ENCODE measurements around the gene VEPH1.

Gene VEPH1

DNA sequence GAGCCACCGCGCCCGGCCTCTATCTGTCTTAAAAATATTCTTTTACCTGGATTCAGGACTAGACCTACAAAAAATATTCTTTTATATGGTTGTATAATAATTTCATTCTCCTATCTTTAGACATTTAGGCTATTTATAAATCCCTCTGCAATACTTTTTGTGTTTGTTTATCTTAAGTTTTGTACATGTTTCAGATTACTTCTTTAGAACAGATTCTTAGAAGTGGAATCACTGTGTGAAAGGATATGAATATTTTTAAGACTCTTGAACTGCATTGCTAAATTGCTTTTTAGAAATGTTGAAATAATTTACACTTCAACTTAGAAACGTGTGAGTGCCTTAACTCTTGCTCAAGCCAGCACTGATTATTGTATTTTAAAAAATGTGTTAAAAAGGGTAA lies 197.8 kb downstream of the VEPH1 start:
- DNase-seq (ENCODE audit: low read depth) = no peak

DNA sequence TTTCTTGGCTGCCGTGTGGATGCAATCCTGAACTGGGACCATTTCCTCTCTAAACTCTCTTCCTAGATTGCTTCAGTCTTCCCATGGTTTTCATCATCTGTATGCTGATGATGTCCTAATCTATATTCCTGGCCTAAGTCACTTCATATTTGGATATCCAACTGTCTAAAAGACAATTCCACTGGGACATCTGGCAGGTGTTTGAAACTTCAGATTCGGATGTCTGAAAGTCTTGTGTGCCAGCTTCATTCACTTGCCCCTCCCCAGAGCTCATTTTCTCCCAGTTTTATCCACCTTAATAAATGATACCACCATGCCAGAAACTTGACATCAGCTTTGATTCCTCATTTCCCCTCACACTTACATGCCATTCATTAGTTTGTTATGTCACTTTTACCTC lies 201.5 kb downstream of the VEPH1 start:
- DNase-seq (ENCODE audit: low read depth) = no peak

DNA sequence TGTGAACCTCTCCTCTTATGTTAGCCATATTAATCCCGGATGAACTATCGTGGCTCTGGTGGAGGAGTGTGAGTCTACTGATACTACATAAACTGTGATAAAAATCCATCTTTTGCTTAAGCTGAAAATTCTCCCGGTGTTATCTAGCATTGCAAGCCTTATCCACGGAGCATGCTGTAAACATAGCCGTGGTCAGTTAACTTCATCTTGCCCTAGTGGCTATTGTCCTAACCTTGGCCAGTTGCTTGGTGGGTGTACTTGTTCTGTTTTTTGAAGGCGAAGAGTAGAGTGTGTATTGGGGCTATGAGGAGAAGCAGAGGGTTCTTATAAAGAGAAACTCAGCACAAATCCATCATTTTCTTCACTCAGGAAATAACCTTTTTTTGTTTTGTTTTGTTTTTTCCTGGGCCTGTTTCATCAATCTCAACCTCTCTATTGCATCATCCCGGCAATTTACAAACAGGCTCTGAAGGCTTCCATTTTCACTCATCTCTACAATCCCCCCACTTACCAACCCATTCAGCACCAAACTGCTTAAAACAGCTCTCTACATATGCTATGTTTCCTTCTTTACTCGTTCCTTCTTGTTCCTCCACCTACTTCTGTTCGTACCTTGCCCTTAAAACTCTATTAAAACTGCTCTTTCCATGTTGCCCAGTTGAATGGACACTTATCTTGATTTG lies 202.1 kb downstream of the VEPH1 start:
- DNase-seq (ENCODE audit: low read depth) = peak; percentile 59

DNA sequence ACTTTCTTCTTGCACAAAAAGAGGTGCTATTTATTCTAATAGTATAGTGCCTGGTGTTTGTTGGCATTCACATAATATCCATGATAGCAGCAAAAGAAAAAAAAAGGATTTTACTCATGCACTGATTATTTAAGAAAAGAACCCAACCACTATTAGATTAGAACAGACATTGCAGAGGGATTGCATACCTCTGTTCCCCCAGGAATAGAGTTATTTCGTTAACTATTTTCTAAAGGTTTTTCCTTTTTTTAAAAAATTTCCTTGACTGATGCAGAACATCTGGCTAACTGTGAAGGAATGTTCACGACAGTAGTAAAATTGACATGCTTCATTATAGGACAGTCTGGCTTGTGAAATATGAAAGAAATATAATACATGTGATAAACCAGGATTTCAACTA lies 203.1 kb downstream of the VEPH1 start:
- no peak for DNase-seq (ENCODE audit: low read depth)

DNA sequence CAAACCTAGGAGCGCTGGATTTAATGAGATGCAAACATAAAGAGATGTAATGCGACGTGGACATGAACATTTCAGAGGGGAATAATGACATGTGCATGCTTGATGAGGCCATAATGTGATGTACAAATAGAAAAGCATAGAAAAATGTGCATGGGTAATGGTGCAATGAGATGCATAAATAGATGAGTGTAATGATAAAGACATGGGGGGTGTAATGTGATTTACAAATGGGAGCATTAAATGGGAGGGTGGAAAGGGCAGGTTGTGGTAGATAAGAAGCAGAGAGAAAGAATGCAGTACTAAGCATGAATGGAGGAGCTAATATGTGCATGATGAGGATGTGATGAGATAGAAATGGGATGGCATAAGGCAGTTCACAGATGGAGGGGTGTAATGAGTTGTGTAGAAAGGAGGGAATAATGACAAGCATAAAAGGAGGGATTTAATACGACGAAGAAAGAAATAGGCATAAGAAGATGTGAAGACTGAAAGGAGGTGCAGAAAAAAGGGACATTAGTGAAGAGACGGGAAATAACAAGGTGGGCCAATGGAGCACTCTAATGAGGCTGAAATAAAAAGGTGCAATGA lies 205.8 kb downstream of the VEPH1 start:
- peak; percentile 56 for DNase-seq (ENCODE audit: low read depth)

DNA sequence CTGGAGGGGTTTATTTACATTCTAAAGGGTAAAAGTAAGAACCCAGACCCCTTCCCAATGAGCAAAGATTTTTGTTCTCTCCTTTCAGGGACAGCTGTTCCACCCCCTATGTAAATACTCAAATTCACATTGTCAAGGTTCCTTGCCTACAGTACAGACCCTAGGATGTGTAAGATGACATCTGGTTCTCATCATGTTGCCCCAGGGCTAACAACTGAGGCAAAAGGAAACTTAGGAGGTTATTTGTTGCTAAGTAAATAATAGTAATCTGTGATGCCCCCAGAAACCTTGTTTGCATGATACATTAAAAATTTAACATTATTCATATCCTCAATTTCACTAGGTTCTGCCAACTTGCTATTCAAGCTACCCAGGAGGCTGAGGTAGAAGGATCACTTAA lies 208.3 kb downstream of the VEPH1 start:
- no peak for DNase-seq (ENCODE audit: low read depth)

DNA sequence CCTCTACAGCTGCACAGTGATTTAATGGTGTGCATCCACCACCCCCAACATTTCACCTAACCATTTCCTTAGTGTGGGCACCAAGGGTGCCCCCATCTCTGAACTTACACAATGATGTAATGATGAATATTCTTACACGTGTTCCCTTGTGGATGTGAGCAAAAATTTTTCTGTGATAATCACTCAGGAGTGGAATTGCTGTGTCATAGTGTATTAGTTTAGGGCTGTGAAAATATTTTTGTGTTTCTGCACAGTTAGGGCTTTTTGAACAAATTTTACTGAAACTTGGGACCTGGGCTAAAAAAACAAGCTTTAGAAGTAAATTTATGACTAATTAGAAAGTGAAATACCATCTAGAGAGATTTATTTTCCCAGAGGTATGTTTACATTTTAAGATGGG lies 208.7 kb downstream of the VEPH1 start:
- DNase-seq (ENCODE audit: low read depth) = peak; percentile 37

DNA sequence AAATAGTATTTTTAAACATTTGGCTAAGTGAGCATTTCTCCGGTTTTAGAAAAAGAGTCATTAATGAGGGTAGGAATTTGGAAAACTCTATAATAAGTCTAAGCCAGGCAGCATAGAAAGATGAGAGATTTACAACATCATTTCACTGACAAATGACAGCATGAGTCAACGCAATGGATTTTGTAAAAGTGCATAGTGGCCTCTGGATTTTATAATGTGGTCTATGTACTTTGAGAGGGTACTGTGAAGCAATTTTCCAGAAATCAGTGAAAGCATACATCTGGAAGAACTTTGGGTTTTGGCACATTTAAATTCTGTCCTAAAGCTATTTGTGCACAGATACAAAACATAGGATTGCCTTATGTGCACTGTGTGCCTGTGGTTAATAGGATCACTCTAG lies 212.4 kb downstream of the VEPH1 start:
- peak; percentile 80 for DNase-seq (ENCODE audit: low read depth)

DNA sequence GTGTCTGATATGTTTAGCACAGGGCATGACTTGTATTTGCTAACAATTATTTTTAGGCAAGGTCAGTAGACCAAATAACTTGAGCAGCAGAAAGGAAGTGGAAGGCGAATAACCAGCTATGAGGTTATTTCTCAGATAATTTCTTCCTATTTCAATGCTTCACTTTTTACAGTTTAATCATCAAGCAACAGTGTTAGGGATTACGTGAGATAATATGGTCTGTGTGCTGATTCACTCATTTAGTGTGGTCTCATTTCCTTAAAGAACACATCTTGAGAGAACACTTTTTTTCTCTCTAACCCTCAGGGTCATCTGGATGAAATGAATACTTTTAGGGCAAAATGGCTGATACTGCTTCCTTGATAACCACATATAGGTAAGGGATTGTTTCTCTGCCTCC lies 217.2 kb downstream of the VEPH1 start:
- peak; percentile 35 for DNase-seq (ENCODE audit: low read depth)

DNA sequence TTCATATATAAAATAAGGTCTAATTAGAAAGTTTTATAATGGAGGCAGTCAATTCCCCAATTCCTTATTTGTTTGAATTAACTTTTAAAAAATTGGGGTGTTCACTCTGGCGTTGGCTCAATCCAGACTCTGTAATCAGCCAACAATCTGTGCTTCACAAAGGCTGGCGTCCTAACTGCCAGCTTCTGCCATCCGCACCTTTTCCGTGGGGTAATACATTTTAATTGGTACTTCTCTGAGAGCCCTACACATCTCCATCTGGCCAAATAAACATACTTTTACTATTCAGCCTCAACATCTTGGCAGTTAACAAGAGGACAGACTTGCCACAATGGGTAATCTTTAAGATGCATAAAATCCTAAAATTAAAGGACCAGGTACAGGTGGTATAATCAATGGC lies 218.1 kb downstream of the VEPH1 start:
- DNase-seq (ENCODE audit: low read depth) = no peak

DNA sequence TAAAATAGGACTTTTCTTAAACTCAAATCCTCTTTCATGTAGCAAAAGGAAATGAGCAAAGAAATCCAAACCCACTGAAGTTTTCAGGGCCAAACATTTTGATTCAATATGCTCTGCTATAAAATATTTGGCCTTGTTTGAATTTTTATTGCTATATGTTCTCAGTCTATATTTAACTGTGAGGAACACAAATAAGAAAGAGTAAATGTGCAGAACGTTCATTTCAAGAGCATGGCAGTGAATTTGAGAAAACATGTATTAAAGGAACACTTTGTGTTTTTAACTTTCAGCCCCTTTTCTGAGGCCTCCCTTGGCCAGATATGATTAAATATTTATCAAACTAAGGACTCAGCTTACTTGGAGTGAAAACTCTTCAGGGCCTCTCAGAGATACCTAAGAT lies 218.5 kb downstream of the VEPH1 start:
- no peak for DNase-seq (ENCODE audit: low read depth)

DNA sequence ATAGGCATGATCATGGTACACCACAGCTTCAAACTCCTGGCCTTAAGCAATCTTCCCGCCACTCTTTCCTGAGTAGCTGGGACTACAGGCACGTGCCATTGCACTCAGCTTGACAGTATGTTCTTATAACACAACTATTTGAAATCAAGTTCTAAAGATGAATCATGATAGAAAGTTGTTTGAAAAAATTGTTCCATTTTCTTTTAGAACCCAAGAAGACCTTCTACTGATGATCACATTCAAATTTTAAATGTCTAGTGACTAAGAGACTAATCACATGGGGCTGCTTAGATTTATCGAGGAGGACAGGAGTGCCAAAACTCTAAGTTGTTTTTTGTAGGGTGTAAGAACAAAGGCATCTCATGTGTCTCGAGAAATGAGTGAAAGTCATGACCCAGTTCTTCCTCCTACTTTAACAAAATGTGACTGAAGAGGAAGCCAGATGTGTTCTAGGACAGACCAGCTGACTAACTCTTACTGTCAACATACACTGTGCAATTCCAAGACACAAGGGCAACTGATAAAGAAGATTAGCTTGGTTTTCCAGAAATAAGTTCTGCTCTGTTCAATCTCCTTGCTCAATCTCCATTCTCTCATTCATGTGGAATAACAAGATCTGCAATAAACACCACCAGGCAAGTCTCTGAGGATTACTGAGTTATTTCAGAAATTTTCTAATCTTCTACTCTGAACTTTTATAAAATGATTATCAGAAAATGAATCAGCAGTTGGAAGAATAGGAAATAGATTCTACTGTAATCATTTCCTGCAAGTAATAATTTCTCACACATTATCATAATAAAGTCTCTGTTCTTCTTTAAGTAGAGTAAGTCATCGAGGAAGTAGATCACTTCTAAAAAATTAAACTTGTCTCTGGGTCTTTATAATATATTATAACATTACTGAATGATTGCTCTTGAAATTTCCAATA lies 220.7 kb downstream of the VEPH1 start:
- peak; percentile 99 for DNase-seq (ENCODE audit: low read depth)

DNA sequence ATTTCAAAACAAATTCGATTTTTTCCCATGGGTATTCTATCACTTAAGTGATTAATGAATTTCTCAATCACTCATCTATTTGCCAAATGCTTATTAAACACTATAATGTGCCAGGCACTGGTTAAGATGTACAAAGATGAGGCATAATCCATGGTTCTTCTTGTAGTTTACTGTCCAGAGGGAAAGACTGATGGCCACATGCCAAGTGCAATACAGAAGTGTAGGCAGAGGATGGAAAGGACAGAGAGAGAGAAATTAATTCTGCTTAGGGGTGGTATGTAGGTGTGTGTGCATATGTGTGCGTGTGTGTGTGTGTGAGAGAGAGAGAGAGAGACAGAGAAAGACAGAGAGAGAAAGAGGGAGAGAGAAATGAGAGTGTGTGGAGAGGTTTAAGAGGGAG lies 222.4 kb downstream of the VEPH1 start:
- DNase-seq (ENCODE audit: low read depth) = peak; percentile 19

DNA sequence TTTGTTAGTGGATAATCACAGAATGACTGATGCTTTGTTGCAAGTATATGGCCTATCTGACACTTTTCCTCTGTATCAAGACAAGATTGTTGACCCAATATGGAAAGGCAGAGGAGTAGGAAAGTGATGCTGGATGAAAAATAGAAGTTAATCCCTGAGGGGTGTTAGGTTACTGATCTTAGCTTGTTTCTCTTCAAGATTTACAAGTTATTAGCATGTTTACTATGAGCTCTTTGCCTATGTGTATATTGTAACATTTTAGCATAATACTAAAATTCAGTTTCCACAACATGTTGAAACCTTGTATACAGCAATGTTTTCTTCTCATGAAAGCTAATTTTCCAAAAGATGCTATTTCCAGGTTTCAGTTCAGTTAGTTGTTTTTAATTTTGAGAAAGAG lies 222.9 kb downstream of the VEPH1 start:
- no peak for DNase-seq (ENCODE audit: low read depth)

DNA sequence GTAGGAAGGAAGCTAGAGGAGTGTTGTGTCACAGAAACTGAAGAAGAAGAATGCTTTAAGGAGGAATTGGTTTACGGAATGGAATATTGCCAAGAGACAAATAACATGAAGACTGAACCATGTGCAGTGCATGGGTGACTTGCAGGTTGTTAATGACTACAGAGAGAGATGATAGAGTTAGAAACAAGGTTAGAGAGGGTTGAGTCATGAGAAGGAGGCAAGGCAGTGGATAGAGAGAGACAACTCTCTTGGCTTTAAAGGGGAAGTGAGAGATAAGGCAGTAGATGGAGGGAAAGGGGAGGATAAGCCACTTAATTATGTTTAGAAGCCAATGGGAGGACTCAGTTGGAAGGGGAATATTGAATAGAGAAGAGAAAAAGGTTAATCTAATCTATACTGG lies 224.0 kb downstream of the VEPH1 start:
- DNase-seq (ENCODE audit: low read depth) = peak; percentile 38

DNA sequence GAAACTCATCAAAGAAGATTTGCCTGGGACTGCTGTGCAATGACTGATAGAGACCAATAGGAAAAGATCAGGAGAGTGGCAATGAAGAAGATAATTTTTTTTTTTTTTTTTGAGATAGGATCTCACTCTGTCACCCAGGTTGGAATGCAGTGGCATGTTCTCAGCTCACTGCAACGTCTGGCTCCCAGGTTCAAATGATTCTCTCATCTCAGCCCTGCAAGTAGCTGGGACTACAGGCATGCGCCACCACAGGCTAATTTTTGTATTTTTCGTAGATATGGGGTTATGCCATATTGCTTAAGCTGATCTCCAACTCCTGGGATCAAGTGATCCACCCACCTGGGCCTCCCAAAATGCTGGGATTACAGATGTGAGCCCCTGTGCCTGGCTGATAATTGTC lies 226.4 kb downstream of the VEPH1 start:
- DNase-seq (ENCODE audit: low read depth) = no peak

DNA sequence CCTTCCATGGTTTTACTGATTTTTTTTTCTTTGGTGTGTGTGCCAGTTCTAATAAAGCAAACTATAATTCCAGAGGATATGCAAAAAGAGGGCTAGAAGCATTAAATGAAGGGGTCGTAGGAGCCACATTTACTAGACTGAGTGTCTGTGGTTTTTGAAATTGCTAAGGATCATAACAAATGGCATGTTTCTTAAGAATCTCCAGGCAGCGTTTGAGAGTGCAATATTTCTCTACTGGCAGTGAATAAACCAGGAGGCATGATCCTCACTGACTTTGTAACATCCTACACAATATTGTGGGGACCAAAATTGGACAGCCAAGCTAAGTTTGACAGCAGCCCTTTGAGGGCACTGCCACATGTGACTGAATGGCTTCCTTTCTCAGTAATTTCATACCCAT lies 227.4 kb downstream of the VEPH1 start:
- peak; percentile 27 for DNase-seq (ENCODE audit: low read depth)

DNA sequence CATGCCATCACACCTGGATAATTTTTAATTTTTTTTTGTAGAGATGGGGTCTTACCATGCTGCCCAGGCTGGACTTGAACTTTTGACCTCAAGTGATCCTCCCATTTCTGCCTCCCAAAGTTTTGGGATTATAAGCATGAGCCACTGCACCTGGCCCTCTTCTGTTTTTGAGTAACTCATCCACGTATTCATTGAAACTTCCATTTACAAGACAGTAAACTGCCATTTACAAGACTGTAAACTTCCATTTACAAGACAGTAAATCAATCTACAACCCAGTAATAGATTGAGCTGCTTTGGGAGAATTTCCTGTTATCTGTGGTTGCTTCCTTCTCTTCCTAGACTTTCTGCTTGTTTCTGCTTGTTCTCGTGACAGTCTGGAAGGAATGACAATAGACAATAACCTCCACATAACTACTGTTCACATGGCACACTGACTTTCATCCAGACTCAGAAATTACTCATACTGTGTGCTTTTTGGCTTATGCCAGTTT lies 228.5 kb downstream of the VEPH1 start:
- no peak for DNase-seq (ENCODE audit: low read depth)

DNA sequence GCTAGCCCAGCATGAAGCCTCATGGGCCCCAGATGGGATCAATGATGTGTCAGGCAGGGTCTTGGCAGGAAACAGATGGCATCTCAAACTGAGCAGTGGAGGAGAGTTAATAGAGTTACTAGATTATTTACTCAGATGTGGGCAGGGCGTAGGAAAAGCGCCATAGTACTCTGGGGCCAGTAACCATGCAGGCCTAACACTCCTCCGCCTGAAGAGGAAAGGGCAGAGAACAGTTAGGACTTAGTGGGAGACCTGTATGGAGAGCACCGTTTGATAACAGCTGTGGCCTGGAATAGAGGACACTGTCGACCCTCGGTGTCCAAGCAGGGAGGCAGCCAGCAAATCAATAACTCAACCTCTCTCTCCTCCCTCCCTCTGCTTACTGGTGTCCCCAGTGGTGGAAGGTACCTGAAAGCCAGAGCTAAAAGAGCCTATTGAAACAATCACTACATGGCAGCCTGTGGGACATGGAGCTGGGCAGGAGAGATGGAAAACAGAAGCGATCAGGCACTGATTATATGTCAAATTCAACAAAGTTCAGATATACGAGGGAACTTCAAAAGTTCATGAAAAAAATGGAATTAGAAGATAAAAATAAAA lies 231.8 kb downstream of the VEPH1 start:
- no peak for DNase-seq (ENCODE audit: low read depth)

DNA sequence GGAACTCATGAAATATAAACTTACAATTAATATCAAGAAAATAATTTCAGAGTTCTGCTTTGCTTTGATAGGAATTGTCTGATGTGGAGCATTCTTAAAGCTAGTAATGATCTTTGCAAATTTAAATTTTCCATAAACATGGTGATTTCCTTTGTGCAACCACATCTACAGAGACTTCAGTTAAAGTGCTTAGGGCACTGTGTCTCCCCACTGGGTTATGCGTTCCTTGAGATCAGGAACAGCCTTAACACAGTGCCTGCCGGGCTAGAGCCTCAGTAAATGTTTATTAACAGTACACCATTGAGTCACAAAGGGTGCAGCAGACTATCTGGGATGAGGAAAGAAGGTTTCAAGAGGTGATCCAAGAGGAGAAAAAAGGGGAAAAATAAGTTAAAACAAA lies 235.2 kb downstream of the VEPH1 start:
- DNase-seq (ENCODE audit: low read depth) = no peak

DNA sequence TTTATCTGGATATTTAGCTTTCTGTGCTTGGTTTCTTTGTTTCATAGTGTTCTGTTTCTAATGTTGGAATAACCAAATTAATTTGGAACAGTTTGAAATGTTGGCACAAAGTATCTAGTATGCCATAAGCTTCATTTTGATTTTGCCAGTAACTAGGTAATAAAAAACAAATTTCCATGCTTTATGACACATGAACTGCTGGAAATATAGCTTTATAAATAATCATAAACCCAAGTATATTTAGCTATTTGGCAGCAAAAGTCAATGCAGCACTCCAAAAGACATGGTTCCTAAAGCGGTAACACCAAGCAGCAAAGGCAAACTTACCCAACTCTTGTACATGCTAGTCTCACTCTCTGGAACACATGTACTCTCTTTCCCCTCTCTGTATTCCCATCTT lies 237.3 kb downstream of the VEPH1 start:
- DNase-seq (ENCODE audit: low read depth) = no peak

DNA sequence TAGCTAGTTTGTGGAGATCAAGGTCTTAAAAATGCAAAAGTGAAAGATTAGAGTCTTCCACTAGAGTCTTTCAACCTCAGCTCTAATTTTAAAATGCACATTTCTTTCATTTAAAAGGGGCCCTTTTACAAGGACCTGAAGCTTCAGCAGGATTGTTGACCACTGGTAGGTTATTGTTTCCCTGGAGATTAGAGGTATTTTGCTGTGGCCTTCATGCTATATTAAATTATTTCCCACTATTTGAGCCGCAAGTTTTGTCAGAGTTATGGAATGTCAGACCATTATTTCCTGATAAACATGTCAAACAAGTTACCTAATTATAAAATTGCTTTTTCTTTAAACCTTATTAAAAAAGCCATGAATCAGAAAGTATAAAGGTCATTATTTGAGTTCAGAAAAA lies 240.2 kb downstream of the VEPH1 start:
- peak; percentile 69 for DNase-seq (ENCODE audit: low read depth)

DNA sequence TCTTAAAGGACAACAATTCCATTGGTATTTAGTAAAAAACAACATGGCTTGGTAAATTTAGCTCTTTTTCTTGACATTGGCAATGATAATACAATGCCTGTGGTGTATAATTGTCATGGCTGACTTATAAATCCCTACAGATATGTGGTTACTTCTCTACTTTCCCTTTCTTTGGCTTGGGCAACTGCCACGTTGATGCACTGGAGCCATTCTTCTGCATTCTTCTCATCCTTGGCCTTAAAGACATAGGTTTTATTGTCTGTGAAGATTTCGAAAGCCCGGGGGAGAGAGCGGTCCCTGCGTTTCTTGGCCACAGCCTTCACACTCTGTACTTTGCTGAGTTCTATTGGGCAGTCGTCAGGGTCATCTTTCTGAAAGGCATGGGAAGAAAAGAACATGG lies 242.2 kb downstream of the VEPH1 start:
- peak; percentile 74 for DNase-seq (ENCODE audit: low read depth)
